ENCODE measurements around the gene EXOC4.

EXOC4 gene

GRCh38 chr7:133614251-133614650, 361.4 kb downstream of the EXOC4 start:
- TF ChIP-seq, protein P1, sequence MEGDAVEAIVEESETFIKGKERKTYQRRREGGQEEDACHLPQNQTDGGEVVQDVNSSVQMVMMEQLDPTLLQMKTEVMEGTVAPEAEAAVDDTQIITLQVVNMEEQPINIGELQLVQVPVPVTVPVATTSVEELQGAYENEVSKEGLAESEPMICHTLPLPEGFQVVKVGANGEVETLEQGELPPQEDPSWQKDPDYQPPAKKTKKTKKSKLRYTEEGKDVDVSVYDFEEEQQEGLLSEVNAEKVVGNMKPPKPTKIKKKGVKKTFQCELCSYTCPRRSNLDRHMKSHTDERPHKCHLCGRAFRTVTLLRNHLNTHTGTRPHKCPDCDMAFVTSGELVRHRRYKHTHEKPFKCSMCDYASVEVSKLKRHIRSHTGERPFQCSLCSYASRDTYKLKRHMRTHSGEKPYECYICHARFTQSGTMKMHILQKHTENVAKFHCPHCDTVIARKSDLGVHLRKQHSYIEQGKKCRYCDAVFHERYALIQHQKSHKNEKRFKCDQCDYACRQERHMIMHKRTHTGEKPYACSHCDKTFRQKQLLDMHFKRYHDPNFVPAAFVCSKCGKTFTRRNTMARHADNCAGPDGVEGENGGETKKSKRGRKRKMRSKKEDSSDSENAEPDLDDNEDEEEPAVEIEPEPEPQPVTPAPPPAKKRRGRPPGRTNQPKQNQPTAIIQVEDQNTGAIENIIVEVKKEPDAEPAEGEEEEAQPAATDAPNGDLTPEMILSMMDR (IDR thresholded peaks at IDR 0.05; ENCODE audit: low read depth, low read length, poor library complexity, severe bottlenecking): no peak
- no peak for TF ChIP-seq EZH2phosphoT487 (IDR thresholded peaks at IDR 0.05; ENCODE audit: borderline replicate concordance, low read length)
- Histone ChIP-seq H3K27ac (ENCODE audit: low read depth, low read length) (no peak overlapping the region), H3K27me3 (ENCODE audit: control insufficient read depth, low read length) (no peaks in the 10 kb centered on the region), H3K4me1 (ENCODE audit: control insufficient read depth, low read length) (no peaks in the 10 kb centered on the region), H3F3A (ENCODE audit: control insufficient read depth, insufficient read depth) (no peaks in the 10 kb centered on the region), H4K20me1 (ENCODE audit: control insufficient read depth, insufficient read depth, low read depth, low read length) (no peaks in the 10 kb centered on the region), H3K4me2 (ENCODE audit: low read length) (no peak overlapping the region), H3K9me3 (ENCODE audit: control insufficient read depth, insufficient read depth, low read length) (no peaks in the 10 kb centered on the region), H3K79me2 (ENCODE audit: control insufficient read depth, low read length) (no peaks in the 10 kb centered on the region), H3K4me3 (ENCODE audit: low read length) (no peak overlapping the region), H3K9me2 (replicated peaks; ENCODE audit: control insufficient read depth, low read length) (no peaks in the 10 kb centered on the region), H3K36me3 (ENCODE audit: control insufficient read depth, low read length) (no peaks in the 10 kb centered on the region)

DNA sequence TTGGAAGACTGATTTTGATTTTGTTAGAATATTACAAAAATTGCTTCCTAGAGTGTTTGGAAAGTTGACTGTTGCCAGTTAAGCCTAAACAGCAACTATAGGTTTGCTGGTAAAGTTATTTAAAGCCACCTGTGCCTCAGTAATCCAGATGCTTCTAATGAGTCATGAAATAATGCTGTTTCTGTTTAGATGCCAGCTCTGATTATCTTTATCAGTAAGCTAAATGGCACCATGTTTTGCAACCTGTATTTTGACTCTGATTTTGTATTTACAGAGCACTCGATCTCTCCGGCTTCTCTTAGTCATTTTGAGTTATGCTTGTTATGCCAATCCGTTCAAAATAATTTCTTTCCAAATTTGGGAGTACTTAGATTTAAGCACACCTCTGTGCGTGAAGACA, 366.1 kb downstream of the EXOC4 start:
- no peaks in the 10 kb centered on the region for H3K9me2 ChIP-seq (replicated peaks; ENCODE audit: control insufficient read depth, low read length)
- no peak overlapping the region for H3K4me3 ChIP-seq (ENCODE audit: low read length)
- H3K27me3 ChIP-seq (ENCODE audit: control insufficient read depth, low read length): no peaks in the 10 kb centered on the region
- H3K4me1 ChIP-seq (ENCODE audit: control insufficient read depth, low read length): no peaks in the 10 kb centered on the region
- H3K9me3 ChIP-seq (ENCODE audit: control insufficient read depth, insufficient read depth, low read length): no peaks in the 10 kb centered on the region
- H3K27ac ChIP-seq (ENCODE audit: low read depth, low read length): no peak overlapping the region
- no peaks in the 10 kb centered on the region for H3K36me3 ChIP-seq (ENCODE audit: control insufficient read depth, low read length)
- no peak for TF ChIP-seq EZH2phosphoT487 (IDR thresholded peaks at IDR 0.05; ENCODE audit: borderline replicate concordance, low read length)
- TF ChIP-seq, protein P1 (IDR thresholded peaks at IDR 0.05; ENCODE audit: low read depth, low read length, poor library complexity, severe bottlenecking): no peak
- no peaks in the 10 kb centered on the region for H4K20me1 ChIP-seq (ENCODE audit: control insufficient read depth, insufficient read depth, low read depth, low read length)
- no peaks in the 10 kb centered on the region for H3K79me2 ChIP-seq (ENCODE audit: control insufficient read depth, low read length)
- H3F3A ChIP-seq (ENCODE audit: control insufficient read depth, insufficient read depth): no peaks in the 10 kb centered on the region
- no peak overlapping the region for H3K4me2 ChIP-seq (ENCODE audit: low read length)

DNA sequence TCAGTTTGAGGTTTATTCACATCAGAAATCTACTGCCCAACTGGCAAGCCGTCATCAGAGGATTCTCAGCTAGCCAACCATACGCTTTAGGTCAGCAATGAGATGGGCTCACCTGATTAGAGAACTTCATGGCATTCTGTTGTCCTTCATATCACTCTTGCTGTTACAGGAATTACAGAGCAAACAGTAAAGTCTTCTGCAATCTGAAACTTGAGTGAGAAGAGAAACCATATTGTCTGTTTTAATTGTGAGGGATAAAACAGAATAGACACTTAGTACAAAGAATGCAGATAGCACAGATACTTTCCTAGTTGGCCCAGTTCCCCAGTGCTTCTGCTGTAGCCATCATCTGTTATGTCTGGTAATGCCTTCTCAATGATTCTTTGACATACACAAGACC, 366.6 kb downstream of the EXOC4 start:
- Histone ChIP-seq H3K79me2 (ENCODE audit: control insufficient read depth, low read length) (no peaks in the 10 kb centered on the region), H3K4me2 (ENCODE audit: low read length) (no peak overlapping the region), H3K27ac (ENCODE audit: low read depth, low read length) (no peak overlapping the region), H3K9me2 (replicated peaks; ENCODE audit: control insufficient read depth, low read length) (no peaks in the 10 kb centered on the region), H4K20me1 (ENCODE audit: control insufficient read depth, insufficient read depth, low read depth, low read length) (no peaks in the 10 kb centered on the region), H3K27me3 (ENCODE audit: control insufficient read depth, low read length) (no peaks in the 10 kb centered on the region), H3K4me3 (ENCODE audit: low read length) (no peak overlapping the region), H3K9me3 (ENCODE audit: control insufficient read depth, insufficient read depth, low read length) (no peaks in the 10 kb centered on the region), H3K36me3 (ENCODE audit: control insufficient read depth, low read length) (no peaks in the 10 kb centered on the region), H3F3A (ENCODE audit: control insufficient read depth, insufficient read depth) (no peaks in the 10 kb centered on the region), H3K4me1 (ENCODE audit: control insufficient read depth, low read length) (no peaks in the 10 kb centered on the region)
- TF ChIP-seq EZH2phosphoT487 (IDR thresholded peaks at IDR 0.05; ENCODE audit: borderline replicate concordance, low read length): no peak
- TF ChIP-seq, protein P1 (IDR thresholded peaks at IDR 0.05; ENCODE audit: low read depth, low read length, poor library complexity, severe bottlenecking): no peak

DNA sequence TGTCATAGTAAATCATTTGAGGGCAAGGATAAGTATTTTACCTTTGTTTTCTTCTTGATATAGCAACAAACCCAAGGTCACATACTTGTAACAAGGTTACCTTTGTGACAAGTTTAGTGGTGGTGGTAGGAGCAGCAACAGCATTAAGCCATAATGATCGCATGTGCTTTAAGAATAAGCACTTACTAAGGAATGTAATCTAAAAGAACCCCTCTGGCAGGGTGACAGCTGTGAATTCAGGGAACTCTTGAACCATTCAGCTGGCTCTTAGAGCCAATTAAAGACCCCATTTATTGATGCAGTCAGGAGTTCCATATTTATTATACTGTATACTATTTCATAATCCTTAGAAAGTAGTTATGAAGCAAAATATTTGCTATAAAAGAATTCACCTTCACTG, 370.8 kb downstream of the EXOC4 start:
- Histone ChIP-seq H4K20me1 (ENCODE audit: control insufficient read depth, insufficient read depth, low read depth, low read length) (no peaks in the 10 kb centered on the region), H3K79me2 (ENCODE audit: control insufficient read depth, low read length) (no peaks in the 10 kb centered on the region), H3K9me3 (ENCODE audit: control insufficient read depth, insufficient read depth, low read length) (no peaks in the 10 kb centered on the region), H3F3A (ENCODE audit: control insufficient read depth, insufficient read depth) (no peaks in the 10 kb centered on the region), H3K4me2 (ENCODE audit: low read length) (no peak overlapping the region), H3K27me3 (ENCODE audit: control insufficient read depth, low read length) (no peaks in the 10 kb centered on the region), H3K4me3 (ENCODE audit: low read length) (no peak overlapping the region), H3K27ac (ENCODE audit: low read depth, low read length) (no peak overlapping the region), H3K9me2 (replicated peaks; ENCODE audit: control insufficient read depth, low read length) (no peaks in the 10 kb centered on the region), H3K36me3 (ENCODE audit: control insufficient read depth, low read length) (no peaks in the 10 kb centered on the region), H3K4me1 (ENCODE audit: control insufficient read depth, low read length) (no peaks in the 10 kb centered on the region)
- TF ChIP-seq EZH2phosphoT487 (IDR thresholded peaks at IDR 0.05; ENCODE audit: borderline replicate concordance, low read length): no peak
- TF ChIP-seq, protein P1 (IDR thresholded peaks at IDR 0.05; ENCODE audit: low read depth, low read length, poor library complexity, severe bottlenecking): no peak

Data from DOHH2 (cell line).